Esophagus muscularis mucosa (tissue), 3 donors: ENCODE measurements around the gene WTAP.

Source experiments
- CTCF ChIP-seq, 3 experiments: fragments of 200-600 bp in 2 of 3; fragments of 450-650 bp in 1 of 3; sonication (generic) in 2 of 3; IDR thresholded peaks; one replicate each; pipeline ENCODE4 v1.5.1; 2017 to 2019; ENCODE audit warnings: antibody characterized with exemption in 3 of 3, mild to moderate bottlenecking in 2 of 3, moderate library complexity in 1 of 3
- POLR2AphosphoS5 ChIP-seq, 2 donors: sonication (generic); formaldehyde crosslinking; IDR thresholded peaks; one replicate each; pipeline ENCODE4 v1.6.1; 2017; ENCODE audit warnings: antibody characterized with exemption in 2 of 2

GRCh38 chr6:159742165-159742564 lies 14.9 kb downstream of the WTAP start:
- TF ChIP-seq POLR2AphosphoS5 (IDR thresholded peaks at IDR 0.05) = no peak
- no peak for TF ChIP-seq CTCF (IDR thresholded peaks at IDR 0.05)
